Amygdala (tissue), 56 donors: ENCODE data around the gene CACNA1C.

Experiments
- DNase-seq, 56 donors: peaks; one replicate each; lab custom pipeline; 2025; lab: John Stamatoyannopoulos, UW

The CACNA1C gene

GRCh38 chr12:2374092-2374906 lies 321.5 kb downstream of the CACNA1C start:
- DNase-seq, result no peak

GRCh38 chr12:2375871-2376270 lies 323.1 kb downstream of the CACNA1C start:
- DNase-seq, result no peak

GRCh38 chr12:2376908-2377657 lies 324.3 kb downstream of the CACNA1C start:
- DNase-seq, result no peak

- no peak for DNase-seq
These were observed 326.1 kb downstream of the CACNA1C start for GRCh38 chr12:2378835-2379330.

- no peak for DNase-seq
These were observed 328.2 kb downstream of the CACNA1C start for GRCh38 chr12:2380946-2381345.

GRCh38 chr12:2382370-2383155 lies 329.8 kb downstream of the CACNA1C start:
- DNase-seq, result peak in 1 of 56 donors; percentile 17

GRCh38 chr12:2383325-2384028 lies 330.7 kb downstream of the CACNA1C start:
- no peak for DNase-seq

GRCh38 chr12:2384029-2384386 lies 331.2 kb downstream of the CACNA1C start:
- DNase-seq, result no peak

- DNase-seq, result no peak
These were observed 332.0 kb downstream of the CACNA1C start for GRCh38 chr12:2384533-2385351.

- DNase-seq, result no peak
These were observed 332.7 kb downstream of the CACNA1C start for GRCh38 chr12:2385529-2385928.

GRCh38 chr12:2386566-2386965 lies 333.8 kb downstream of the CACNA1C start:
- no peak for DNase-seq

- DNase-seq, result no peak
These were observed 334.5 kb downstream of the CACNA1C start for GRCh38 chr12:2387103-2387834.

GRCh38 chr12:2389079-2389790 lies 336.4 kb downstream of the CACNA1C start:
- DNase-seq, result no peak

- no peak for DNase-seq
These were observed 337.3 kb downstream of the CACNA1C start for GRCh38 chr12:2390133-2390532.

GRCh38 chr12:2390850-2391390 lies 338.1 kb downstream of the CACNA1C start:
- no peak for DNase-seq

- no peak for DNase-seq
These were observed 339.0 kb downstream of the CACNA1C start for GRCh38 chr12:2391740-2392331.

- DNase-seq, result peak in 5 of 56 donors; percentile 5 to 28 (median 13)
These were observed 340.2 kb downstream of the CACNA1C start for GRCh38 chr12:2393016-2393415.
